Measurements from ENCODE around the gene KRT84. TPM values are rescaled to one million over a fixed set of nuclear protein-coding genes. Genes with fewer than 3 reads are reported as not detected.

KRT84 gene
- total RNA-seq, 1 donor from 2014 or later = not detected

DNA sequence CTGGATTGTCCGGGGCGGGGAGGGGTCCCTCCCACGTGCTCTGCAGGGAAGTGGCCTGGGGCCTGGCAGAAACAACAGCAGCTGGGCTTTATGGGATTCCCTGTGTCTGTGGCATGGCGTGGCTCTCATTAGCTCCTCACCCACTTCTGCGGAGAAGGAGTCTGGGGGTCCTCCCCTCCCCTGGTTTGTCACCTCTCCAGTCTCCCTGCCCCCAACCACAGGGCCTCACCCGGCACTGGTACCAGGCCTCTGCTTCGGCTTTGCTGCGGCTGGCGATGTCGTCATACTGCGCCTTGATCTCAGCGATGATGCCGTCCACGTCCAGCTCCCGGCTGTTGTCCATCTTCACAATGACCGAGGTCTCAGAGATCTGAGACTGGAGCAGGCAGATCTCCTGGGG, 14.3 kb upstream of the KRT84 start:
- H3K9me3 ChIP-seq = no peaks in the 10 kb centered on the region
- no peaks in the 10 kb centered on the region for H3K36me3 ChIP-seq
- H3K4me3 ChIP-seq = no peak overlapping the region
- no peak for TF ChIP-seq CTCF (IDR thresholded peaks at IDR 0.05)
- no peak for DNase-seq
- H3K27ac ChIP-seq = no peak overlapping the region
- ATAC-seq = no peak
- H3K4me1 ChIP-seq = no peaks in the 10 kb centered on the region
- intact Hi-C loops (cut with DNase I) = no loop called here
- H3K27me3 ChIP-seq (ENCODE audit: low read depth) = peaks cover 13% of the 10 kb centered on the region

DNA sequence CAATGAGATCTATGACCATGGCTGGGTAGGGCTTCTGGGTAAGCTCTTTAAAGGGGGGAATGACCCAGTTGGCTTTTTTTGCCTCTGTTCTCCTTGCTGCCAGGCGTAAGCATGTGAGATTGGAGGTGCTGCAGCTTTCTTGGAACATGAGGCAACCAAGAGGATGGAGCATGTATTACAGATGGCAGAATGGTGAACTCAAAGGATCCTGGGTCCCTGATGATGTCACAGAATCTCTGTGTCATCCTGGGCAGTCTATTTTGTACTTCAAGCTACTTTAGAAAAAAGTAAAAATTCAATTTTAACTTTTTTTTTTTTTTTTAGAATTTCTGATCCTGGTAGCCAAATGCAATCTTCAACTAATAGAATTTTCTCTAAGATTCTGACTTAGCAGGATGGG, 12.7 kb upstream of the KRT84 start:
- DNase-seq = no peak
- intact Hi-C loops (cut with DNase I) = no loop called here
- no peak for TF ChIP-seq CTCF (IDR thresholded peaks at IDR 0.05)

GRCh38 chr12:52396656-52397055, 11.2 kb upstream of the KRT84 start:
- H3K9me3 ChIP-seq = no peaks in the 10 kb centered on the region
- no peaks in the 10 kb centered on the region for H3K36me3 ChIP-seq
- DNase-seq (no peak), ATAC-seq (no peak)
- no peak for TF ChIP-seq CTCF (IDR thresholded peaks at IDR 0.05)
- H3K27ac ChIP-seq = no peak overlapping the region
- intact Hi-C loops (cut with DNase I) = no loop called here
- H3K4me3 ChIP-seq = no peak overlapping the region
- H3K27me3 ChIP-seq (ENCODE audit: low read depth) = peaks cover 17% of the 10 kb centered on the region
- H3K4me1 ChIP-seq = no peaks in the 10 kb centered on the region

More for the DNA sequence above, 12.7 kb upstream of the KRT84 start:
- Histone ChIP-seq H3K27me3 (ENCODE audit: low read depth) (peaks cover 13% of the 10 kb centered on the region), H3K9me3 (no peaks in the 10 kb centered on the region), H3K4me3 (no peak overlapping the region), H3K4me1 (no peaks in the 10 kb centered on the region), H3K27ac (no peak overlapping the region), H3K36me3 (no peaks in the 10 kb centered on the region)
- ATAC-seq = no peak

DNA sequence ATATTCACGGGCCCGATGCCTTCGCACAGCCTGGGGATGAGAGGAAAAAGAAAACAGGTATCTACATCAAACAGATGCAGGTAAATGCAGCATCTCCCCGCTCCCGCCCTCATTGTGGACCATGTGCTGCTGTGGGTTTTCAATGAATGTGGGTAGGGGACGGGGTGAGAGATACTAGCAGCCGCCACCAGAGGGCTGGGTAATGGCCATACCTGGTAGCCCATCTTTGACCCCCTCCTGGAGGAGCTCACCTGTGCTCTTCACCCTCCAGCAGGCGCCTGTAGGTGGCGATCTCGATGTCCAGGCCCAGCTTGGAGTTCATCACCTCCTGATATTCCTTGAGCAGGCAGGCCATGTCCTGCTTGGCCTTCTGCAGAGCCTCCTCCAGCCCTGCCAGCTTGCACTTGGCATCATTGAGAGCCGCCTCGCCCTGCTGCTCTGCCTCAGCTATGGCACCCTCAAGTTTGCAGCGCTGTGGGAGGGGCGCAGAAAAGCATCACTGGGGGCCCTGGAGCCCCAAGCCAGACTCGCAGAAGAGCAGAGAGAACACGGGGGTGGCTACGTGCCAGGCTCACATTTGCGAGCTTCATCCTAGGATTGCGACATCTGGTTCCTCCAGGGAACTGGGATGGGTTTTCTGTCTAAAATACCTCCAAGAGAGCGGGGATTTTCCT, 10.4 kb upstream of the KRT84 start:
- Histone ChIP-seq H3K9me3 (no peaks in the 10 kb centered on the region), H3K36me3 (no peaks in the 10 kb centered on the region), H3K27ac (no peak overlapping the region), H3K4me3 (no peak overlapping the region), H3K4me1 (no peaks in the 10 kb centered on the region), H3K27me3 (ENCODE audit: low read depth) (peaks cover 19% of the 10 kb centered on the region)
- DNase-seq = no peak
- intact Hi-C loops (cut with DNase I) = no loop called here
- no peak for TF ChIP-seq CTCF (IDR thresholded peaks at IDR 0.05)
- peak in 1 of 2 donors; percentile 20 for ATAC-seq

DNA sequence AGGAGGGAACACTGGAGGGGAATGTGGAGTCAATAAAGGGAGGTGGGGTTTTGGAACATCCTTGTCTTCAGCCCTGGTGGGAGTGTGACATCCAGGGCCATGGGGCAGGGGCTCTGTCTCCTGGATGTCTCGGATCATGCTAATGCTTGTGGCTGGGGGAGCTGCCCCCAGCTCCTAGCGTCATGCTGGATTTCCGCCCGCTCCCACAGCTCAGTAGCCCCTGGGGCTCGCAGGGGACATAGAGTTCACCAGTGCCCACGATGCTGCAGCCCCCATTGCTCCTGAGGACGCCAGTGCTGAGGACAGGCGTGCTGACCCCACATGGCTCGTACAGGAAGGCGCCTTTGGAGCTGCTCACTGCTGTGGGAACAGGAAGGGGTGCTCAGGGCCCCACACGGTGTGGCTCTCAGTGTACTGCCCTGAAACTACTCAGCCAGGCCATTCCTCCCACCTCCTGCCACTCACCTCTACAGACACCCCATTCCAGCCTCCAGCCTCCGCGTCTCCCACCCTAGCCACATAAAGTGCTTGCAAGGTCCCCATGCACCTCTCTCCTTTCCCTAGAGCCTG, 9.5 kb upstream of the KRT84 start:
- H3K9me3 ChIP-seq = no peaks in the 10 kb centered on the region
- H3K27me3 ChIP-seq (ENCODE audit: low read depth) = peaks cover 25% of the 10 kb centered on the region
- DNase-seq = no peak
- H3K4me1 ChIP-seq = no peaks in the 10 kb centered on the region
- no peak for TF ChIP-seq CTCF (IDR thresholded peaks at IDR 0.05)
- no peak for ATAC-seq
- intact Hi-C loops (cut with DNase I) = no loop called here
- H3K36me3 ChIP-seq = no peaks in the 10 kb centered on the region
- no peak overlapping the region for H3K27ac ChIP-seq
- no peak overlapping the region for H3K4me3 ChIP-seq

Data from lower lobe of right lung (tissue), 2 donors.